ENCODE measurements around the gene RNU1-4.
"Not testable (repeated sequence)": the region's sequence is repeated elsewhere in the genome, so short reads cannot be mapped to it uniquely, and the experiment has no call there.

The RNU1-4 gene

DNA sequence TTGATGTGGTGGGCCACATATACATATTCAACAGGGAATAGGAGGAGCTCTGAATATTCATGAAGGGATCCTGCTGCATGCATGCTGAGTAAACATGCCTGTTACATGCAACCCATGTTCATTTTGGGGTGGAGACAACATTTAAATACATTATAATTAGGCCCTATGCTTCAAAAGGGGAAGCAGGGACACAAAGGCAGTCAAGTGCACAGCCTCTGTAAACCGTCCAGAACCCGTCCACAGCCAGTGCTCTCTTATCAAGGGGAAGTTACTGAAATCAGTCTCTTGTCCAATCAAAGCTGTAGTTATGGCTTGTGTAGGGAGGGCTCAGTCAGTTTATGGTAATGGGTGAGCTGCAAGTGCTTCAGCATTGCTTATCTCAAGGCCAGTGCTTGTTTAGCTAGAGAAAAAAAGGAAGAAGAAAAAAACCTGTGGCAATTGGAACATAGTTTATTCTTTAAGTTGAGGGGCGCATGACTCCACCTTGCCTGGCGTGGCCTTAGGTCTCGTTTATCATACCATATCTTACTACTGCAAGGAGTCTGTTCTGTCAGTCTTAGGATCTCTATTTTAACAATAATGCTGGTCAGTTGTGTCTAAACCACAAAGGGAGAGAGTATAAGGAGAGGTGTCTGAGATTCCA lies 7.9 kb upstream of the RNU1-4 start:
- DNase-seq = not testable (repeated sequence)

DNA sequence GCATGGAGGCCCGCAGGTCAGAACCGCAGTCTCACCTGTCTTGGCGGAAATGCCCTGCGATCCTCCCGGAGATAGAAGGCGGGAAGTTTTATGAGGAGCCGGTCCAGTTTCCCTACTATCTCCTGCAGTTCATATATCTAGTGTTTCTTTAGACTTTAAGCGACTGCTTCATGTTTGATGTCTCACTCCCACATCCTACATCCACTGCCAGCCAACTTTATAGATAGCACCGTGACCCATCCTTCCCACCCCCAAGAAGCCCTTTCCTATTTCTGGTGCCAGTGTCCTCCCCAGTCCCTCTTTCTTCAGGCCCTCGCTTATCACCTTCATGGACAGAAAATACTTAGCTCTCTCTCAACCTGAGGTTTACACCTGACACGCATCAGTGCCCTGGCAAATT lies 914 bp downstream of the RNU1-4 start:
- not testable (repeated sequence) for DNase-seq

DNA sequence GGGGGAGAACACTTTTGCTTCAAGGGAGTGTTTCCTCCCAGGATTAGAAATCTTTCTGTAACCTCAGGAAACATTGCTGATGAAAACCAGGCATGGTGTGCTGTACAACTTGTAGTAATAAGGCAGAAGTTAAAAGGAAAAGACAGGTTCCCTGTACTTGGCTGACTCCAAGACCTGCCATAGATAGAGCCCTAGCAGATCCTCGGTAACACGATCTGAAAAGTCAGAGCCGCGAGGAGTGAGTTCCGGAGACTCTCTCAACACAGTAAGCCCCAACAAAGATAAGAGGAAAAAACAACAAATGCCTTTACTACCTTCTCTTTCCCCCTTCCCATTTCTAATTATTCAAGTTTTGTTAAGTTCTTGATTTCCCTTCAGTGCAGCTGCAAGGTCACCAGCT lies 7.3 kb downstream of the RNU1-4 start:
- DNase-seq = not testable (repeated sequence)

DNA sequence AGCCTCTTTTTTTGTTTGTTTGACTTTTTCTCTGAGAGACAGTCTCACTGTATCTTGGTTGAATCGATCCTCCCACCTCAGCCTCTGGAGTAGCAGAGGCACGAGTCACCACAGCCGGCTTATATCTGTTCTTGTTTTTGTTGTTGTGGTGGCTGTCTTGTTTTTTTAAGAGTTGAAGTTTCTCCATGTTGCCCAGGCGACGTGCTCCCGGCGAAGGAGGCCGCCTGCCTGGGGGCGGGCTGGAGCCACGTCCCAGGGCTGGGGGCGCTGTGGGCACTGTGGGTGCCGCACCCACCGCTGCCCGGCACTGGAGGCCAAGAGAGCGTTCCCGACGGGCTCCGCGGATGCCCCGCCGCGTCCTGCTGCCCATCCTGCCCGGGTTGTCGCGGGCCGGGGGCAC lies 8.4 kb downstream of the RNU1-4 start:
- DNase-seq = not testable (repeated sequence)

DNA sequence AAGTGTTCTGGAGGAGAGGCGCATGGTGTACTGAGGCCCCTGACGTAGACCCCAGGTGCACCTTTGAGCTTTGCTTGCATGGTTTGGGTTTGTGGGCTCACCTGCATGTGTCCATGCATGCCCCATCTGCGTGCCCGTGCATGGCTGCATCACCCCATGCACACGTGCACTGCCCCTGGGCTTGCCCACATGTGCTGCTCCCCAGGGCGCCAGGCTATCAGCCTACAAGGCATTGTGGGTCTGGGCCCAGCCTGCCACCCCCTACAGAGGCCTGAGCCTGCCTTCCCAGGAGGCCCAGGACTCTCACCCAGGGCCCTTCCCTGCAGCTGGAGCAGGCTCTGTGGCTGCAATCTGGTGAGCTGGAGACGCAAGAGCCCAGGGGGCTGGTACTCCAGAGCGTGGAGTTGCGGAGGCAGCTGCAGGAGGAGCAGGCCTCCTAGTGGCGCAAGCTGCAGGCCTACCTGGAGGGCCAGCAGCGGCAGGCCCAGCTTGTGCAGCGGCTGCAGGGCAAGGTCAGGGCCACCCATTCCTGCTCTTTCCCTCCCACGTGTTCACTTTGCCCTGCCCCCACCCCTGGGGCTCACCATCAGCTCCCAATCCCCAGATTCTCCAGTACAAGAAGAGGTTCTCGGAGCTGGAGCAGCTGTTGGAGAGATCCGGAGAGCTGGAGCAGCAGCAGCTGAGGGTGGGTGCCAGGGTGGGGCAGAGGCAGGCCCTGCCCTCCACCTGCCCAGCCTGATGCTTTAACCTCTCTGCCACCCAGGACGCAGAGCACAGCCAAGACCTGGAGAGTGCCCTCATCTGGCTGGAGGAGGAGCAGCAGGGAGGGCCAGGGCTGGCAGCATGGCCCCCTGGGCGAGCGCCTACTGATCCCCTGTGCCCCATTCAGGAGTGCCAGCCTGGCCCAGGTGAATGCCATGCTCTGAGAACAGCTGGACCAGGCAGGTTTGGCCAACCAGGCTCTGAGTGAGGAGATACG lies 9.9 kb downstream of the RNU1-4 start:
- not testable (repeated sequence) for DNase-seq

DNA sequence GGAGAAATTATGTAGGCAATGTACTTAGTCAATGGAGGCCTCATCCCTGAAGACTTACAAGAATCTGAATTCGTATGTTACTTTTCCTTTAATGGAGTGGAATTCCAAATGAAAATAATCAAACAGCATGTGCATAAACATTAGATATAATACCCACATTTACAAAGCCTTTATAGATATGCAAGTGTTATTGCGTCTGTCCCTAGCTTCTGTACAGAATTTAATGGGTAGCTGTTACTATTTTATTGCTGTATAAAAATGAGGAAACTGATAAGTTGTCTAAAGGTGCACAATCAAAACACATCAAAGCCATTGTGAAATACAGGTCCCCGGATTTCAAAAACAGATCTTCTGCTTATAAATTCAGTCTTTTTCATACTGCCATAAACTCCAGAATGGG lies 12.5 kb downstream of the RNU1-4 start:
- not testable (repeated sequence) for DNase-seq

DNA sequence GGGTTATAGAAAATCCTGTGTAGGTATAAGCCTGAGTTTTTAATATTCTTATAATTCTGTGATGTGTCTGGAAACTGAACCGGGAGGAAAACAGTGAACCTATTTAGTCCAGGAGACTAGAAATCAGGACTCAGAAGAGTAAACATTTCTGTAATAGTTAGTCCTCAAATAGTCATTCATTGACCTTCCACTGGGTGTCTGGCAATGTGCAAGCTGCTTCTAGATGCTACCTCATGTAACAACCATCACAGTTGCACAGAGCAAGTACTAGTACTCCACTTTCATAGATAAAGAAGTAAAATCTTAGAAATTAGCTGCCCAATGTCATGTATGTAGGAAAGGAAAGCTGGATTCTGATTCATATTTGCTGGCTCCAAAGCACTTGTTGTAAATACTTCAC lies 15.1 kb downstream of the RNU1-4 start:
- not testable (repeated sequence) for DNase-seq

DNA sequence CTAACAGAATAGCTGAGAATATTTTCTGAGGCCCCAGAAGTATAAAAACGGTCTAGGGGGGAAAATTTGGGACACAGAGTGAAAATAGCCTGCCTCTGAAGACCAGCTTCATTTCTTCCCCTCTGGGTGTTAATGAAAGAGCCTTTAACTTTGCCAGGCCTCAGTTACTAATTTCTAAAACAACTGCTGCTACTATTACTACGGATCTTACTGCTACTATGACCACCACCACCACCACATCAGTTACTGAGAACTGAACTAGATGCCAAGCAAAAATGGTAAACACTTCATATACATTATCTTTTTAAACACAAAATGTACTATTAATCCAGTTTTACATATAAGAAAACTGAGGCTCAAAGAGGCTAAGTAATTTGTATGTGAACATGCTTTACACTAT lies 15.6 kb downstream of the RNU1-4 start:
- not testable (repeated sequence) for DNase-seq

DNA sequence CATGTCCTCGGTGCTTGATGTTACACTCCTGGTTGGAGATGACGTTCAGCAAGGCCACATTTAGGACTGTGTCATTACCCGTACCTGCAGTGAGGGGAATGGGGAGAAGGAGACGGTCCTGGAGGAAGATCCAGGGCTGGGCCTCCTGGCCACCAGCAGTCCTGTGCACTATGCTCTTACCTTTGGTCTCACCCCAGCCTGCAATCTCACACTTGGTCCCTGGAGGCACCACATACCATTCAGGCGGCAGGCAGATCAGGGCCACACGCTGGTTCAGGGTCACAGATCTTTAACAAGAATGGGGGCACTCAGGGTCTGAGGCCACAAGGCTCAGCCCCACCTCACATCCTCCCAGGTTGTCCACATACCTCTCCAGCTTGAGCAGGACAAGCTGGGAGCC lies 17.3 kb downstream of the RNU1-4 start:
- DNase-seq = not testable (repeated sequence)

DNA sequence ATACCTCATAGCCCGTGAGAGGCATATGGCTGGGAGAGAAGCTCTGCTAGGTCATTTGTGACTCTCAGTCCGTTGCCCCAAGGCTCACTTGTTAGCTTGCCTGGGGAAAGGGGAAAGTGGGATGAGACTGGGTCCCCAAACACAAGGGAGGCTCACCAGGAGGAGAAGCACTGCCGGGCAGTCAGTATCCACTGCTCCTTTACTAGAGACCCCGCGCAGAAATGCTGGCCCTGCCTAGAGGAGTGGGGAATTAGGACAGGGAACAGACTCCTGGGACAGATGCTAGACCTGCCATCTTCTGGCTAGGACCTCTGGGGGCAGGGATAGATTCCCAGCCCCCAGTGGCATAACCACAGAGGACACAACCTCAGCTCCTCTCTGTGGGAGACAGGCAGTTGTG lies 17.7 kb downstream of the RNU1-4 start:
- DNase-seq = not testable (repeated sequence)

DNA sequence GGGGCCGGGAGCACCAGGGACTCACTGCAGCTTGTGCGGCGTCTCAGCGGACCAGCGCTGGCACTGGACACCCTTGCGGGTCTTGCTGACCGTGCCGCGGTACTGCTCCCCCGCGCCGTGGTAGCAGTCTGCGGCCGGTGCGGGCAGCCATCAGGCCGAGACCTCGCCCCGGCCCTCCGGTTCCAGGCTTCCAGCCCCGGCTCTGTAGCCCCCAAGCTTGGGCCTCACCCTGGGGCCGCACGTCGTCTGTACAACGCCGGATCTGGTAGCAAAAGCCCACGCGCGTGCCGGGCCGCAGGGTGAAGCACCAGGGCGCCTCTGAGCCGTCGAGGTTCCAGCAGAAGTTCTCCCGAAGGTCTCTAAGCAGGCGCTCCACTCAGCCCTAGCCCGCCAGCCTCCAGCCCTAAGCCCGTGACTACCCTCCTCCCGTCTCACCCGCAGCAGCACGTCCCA lies 18.8 kb downstream of the RNU1-4 start:
- not testable (repeated sequence) for DNase-seq

DNA sequence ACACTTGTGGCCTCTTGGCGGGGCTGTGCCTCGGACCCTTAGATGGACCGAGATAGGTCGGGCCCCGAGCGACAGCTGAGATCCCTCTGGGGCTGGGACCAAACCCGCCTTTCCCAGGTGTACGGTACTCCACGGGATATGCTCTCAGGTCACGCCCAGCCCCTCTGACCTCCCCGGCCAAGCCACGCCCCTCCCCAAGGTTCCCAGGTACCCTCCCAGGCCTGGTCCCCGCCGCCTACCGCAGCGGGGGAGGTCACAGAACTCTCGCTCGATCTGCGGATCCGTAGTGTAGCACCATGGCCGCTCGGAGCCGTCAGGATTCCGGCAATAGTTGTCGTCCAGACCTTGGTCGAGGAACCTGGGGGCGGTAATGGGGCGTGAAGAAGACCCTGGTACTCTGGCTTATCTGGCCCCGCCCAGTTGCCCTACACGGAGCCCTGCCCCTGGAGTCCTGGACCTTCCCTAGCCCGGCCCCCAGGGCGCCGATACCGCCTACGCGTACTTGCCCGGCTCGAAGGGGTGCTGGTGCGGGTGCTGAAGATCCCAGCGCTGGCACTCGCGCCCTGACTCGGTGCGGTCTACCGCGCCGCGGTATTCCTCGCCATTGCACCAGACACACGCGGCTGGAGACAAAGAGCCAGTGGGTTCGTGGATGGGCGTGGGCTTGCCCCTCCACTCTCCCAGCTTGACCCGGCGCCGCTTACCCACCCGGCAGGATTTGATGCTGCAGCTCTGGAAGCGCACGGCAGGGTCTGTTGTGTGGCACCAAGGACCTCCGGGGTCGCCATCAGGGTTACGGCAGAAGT lies 19.5 kb downstream of the RNU1-4 start:
- DNase-seq = not testable (repeated sequence)

DNA sequence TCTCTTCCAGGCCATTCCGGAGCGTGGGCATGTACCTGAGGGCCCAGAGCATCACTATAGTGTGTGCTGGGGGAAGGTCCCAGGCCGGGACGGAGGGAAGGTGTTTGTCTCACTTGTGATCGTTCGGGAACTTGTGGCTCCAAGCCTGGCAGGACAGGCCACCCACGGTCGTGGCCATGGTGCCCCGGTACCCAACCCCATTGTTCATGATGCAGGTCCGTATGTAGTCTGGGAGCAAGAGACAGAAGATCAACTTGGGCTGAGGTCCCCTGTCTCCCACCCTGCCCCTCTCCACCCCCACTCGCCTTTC lies 20.1 kb downstream of the RNU1-4 start:
- not testable (repeated sequence) for DNase-seq

DNA sequence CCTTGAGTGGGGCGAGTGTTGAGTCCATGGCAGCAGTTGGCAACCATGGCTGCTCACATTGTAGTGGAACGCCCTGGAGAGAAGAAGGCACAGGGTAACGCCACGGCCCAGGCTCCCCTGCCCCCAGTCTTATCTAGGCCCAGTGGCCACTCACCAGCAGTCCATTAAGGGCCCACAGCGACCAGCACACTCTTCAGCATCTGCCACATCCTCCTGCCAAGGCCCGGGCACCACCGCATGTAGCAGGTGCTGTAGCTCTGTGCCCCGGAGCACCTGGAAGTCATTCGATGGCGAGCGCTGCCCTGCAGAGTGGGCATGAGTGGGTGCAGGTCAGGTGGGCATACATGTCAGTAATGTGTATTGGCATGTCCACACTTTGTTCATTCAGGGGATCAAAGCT lies 20.5 kb downstream of the RNU1-4 start:
- DNase-seq = not testable (repeated sequence)

DNA sequence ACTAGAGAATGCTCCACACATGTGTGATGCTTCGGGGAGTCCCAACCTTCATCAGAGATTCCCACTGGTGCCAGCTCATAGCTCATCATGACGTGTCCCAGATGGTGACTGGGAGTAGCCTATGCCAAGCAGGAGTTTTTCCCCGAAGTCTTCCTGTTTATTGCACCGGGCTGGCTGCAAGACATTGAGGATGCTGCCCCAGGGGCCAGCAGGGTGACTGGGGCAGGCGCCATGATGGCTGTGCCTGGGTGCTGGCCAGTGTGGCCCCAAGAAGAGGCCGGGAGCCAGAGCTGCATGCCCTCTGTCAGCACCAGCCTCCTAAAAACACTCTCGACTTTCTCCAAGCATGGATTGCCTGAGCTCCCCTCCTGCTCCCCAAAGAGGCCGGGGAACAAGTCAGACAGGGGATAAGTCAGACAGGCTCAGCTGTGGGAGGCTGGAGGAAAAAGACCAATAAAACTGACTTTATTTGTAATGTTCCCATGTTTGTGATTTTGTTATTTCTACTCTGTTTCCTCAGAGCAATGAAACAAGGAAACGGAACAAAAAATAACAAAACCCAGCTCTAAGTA lies 24.0 kb downstream of the RNU1-4 start:
- DNase-seq = not testable (repeated sequence)

DNA sequence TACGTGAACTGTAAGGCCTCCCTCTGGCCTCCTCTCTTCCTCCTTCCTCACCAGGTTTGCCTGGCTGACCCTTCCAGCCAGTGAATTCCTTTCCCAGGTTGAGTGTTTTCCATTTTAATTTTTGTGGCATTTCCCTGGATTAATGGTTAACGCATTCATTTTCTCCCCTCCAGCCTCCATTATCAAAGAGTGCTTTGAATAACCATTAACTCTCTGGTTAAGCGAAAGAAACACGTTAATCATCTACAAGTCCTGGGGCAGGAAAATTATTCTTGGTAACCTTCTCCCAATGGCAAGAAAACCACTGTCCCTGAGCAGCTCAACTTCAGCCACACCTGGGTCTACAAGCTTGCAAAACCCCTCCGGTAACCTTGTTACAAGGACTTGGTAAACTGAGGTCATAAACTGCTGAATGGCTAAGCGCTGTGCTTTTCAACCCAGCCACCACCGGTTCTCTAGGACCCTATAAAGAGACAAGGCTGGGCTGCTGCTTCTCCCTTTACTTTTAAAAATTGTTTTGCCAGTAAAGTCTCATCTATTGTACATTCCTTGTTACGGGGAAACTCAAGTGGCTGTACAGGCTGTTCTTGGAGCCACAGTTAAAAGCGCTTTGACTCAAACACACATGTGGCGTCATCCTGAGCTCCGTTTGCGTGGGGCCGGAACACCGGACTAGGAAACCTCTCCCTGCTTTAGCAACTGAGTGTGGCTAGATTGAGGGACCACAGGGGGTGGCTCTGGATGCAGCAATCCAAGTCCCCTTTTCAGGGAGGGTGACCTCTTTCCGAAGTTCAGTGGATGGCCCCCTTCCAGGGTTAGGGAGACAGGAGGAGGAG lies 24.7 kb downstream of the RNU1-4 start:
- not testable (repeated sequence) for DNase-seq

DNA sequence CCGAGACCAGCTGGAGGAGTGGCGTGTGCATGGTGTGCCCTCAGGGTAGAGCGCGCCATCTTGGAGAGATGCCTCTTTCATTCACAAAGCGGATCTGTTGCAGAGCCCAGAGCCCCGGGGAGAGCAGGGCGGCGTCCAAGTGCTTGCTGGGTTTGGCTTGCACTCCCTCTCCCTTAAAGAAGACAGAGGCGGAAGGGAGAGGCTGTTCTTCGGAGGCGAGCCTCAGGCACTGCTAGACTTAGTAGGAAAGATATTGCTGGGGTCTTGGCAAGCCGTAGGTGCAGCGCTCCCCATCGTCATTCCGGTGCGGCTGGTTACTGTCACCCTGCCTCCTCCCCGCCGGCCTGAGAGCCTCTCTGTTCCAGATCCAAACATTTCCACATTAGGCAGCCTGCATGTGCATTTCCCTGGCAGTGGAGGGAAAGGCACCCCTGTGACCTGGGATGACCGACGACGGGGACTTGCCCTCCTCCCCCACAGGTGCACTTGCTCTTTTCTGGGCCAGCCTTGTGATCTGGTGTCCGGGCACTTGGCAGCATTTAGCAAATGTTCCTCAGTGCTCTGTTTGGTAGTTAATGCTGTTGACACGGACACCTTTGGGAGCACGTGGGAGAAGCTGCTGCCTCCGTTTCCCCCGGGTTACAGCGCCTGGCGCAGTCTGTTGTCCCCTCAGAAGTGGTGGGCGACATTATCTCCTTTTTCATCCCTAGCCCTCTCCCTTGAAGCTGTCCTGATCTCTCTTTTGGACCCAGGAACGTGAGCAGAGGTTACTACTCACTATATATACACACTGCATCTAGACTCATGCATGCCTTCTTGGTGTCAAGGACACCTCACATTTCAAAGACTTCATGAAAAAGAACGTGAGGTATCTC lies 25.7 kb downstream of the RNU1-4 start:
- not testable (repeated sequence) for DNase-seq

DNA sequence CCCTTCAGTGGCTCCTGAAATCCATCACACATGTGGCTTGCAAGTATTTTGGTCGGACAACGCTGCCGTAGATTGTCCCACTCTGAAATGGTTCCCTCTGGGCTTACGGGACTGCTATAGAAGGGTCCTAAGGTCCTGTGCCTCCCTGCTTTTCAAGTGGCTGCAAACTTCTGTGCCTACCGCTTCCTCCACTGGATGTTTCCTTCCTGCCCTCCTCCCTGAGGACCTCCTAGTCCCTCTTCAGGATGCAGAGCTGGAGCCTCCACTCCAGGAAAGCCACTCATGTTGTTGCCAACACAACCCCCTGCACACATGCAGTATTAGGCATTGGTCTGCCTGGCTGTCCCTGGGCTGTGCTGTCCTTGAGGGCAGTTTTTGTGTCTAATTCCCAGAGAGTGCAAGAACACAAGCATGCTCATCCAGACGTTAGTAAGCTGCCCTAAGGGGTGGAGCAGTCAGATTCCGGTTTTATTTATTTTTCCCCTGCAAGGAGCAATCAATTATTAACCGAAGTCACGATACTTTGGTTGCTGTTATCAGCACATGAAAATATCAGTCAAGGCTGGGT lies 26.5 kb downstream of the RNU1-4 start:
- DNase-seq = not testable (repeated sequence)

DNA sequence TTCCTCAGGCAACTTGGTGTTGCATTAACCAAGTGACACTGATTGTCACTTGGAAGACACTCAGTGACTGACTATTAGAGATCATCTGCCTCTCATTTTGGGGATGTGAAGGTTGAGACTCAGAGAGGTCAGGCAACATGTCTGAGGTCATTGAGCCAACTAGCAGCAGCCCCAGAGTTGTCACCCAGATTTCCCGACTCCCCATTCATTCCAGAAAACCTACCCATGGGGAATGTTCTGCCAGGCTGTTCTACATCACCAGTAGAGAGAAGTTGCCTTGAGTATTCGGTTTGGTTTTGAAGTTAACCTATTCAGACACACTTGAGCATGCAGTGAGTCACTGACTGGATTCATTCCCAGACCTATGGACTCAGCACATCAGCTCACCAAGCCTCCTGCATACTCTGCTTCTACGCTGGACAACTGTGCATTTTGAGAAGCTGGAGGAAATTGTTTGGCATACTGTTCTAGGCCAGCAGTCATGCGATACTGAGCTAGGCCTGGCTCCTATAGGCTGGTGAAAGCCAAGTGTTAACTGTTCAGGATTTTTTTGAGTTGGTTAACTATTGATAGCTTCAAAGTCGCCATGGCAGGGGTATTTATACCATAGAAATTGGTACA lies 29.9 kb downstream of the RNU1-4 start:
- peak; percentile 81 for DNase-seq

DNA sequence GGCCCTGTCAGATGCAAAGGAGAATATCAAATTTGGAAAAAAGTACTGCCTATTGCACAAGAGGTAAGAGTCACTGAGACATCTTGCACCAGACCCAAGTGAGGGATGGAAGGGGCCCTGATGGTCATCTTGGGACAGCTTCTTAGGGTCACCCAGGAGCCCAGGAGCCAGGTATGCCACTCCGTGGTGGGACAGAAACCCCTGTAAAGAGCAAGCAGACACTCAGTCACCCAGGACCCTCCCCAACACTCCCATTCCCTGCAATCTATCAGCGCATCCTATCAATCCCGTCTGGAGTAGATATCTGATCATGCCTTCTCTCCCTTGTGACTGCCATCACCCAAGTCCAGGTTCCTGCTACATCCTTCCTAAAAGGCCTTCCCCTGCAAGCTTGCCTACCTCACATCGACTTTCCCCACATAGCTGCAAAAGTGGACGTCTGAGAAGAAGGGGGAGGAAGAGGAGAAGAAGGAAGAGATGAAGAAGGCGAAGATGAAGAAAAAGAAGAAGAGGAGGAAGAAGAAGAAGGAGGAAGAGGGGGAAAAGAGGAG lies 30.7 kb downstream of the RNU1-4 start:
- not testable (repeated sequence) for DNase-seq

All from HCEC 1CT (cell line).